VCaP (cell line): Measurements from ENCODE around the gene SLC6A6.

Source experiments
- H3K27ac ChIP-seq: fragments of 450-650 bp; 2 replicates; pipeline ENCODE4 v1.5.1; 2017
- TF ChIP-seq, protein P1 (sequence below): fragments of 450-650 bp; conservative IDR thresholded peaks from 2 replicates; pipeline ENCODE4 v1.5.1; 2017; ENCODE audit warnings: mild to moderate bottlenecking, moderate library complexity

Gene SLC6A6

DNA sequence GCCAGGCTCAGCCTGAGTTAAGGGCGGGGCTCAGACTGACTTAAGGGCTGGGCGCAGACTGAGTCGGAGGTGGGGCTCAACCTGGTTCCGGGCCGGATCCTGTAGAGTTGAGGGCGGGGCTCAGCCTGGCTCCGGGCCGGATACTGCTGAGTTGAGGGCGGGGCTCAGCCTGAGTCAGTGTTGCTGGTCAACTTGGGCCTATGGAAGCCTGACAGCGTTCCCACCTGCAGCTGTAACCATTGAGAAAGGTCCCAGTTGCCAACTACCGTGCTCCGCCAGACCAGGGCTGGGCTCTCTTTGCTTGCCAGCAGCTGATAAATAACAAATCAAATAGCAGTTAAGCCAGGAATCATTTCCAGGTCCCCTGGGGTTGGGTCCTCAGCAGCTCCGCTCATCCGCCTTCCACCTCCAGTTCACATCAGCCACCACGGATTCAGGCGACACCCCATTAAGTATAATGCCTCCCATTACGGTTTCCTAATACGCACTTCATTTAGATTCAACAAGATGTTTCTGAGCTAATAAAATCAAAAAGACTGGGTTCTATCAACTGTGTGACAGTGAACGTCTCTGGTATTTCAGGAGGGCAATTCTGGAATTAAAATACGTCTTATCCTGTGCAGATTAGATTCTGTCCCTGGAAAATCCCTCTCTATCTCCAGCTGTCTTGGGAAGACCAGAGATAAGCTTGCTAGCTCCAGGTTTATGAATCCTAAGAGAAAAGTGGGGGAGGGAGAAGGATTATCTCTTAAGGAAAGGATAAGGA, 130.5 kb downstream of the SLC6A6 start:
- no peak overlapping the region for H3K27ac ChIP-seq
- TF ChIP-seq, protein P1, sequence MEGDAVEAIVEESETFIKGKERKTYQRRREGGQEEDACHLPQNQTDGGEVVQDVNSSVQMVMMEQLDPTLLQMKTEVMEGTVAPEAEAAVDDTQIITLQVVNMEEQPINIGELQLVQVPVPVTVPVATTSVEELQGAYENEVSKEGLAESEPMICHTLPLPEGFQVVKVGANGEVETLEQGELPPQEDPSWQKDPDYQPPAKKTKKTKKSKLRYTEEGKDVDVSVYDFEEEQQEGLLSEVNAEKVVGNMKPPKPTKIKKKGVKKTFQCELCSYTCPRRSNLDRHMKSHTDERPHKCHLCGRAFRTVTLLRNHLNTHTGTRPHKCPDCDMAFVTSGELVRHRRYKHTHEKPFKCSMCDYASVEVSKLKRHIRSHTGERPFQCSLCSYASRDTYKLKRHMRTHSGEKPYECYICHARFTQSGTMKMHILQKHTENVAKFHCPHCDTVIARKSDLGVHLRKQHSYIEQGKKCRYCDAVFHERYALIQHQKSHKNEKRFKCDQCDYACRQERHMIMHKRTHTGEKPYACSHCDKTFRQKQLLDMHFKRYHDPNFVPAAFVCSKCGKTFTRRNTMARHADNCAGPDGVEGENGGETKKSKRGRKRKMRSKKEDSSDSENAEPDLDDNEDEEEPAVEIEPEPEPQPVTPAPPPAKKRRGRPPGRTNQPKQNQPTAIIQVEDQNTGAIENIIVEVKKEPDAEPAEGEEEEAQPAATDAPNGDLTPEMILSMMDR = no peak

DNA sequence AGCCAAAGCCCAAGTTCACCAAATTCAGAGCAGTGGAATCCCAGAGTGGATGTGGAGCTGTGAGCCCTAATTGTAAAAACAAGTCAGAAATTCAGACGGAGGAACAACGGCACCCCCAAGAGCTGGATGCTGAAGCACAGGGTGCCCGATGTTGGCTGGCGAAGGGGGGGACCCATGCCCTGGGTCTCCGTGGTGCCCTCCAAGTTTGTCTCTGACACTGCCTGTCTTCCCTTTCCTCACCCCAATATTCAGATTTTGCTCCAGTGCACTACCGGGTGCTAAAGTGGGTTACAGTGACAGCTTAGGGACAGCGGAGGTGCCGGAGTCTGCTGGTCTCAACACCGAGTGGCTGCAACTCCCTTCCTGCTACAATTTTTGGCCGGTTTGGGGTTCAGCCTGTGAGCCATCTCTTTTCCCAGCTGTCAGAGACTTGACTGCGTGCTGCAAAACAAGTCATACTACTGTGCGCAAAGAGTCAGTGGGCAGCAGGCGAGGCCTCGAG, 131.1 kb downstream of the SLC6A6 start:
- no peak overlapping the region for H3K27ac ChIP-seq
- TF ChIP-seq, protein P1 = no peak

DNA sequence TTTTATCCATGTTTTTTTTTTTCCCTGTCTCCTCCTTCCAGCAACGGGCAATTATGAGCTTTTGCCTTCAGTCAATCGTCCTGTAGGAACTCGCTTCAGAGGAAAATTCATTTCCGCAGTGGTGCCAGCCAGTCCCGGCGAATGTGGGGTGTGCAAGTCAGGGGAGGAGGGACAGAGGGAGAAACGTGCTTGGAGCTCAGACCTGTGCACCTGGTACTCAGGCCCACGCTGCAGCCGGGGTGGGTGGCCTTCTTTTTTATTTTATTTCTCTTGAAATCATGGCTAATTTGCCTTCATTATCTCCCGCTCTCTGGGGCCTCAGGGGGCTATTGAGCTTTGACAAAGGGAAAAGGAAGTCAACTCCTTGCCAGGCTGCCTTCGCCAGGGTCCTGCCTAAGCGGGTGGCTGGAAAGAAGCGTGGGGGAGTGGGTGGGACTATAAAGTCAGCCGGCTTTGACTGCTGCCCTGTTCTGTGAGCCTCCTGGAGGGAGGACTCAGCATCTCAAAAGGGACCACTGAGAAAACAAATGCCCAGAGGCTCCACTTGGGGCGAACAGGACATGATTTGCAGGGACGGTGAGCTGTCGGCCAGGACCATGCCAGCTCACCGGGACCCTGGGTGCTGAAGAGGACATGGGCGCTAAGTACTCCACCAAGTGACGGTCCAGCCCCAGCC, 132.2 kb downstream of the SLC6A6 start:
- no peak overlapping the region for H3K27ac ChIP-seq
- TF ChIP-seq, protein P1 = no peak

DNA sequence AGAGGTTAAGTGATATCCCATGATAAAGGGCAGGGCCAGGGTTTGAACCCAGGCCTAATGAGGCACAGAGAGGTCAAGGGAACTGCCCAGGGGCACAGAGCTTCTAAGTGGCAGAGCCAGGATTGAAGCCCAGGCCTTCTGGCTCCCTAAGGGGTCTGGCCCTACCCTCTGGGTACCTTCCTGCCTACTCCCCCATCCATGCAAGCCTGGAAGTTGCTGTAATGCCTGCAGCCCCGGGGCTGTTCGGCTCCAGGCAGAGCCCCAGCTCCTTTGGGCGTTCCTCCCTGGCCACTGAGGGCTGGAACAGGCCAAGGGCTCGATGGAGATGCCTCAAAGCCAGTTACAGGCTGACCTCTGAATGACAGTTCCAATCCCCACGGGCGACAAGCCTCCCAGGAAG, 133.2 kb downstream of the SLC6A6 start:
- TF ChIP-seq, protein P1 = no peak

DNA sequence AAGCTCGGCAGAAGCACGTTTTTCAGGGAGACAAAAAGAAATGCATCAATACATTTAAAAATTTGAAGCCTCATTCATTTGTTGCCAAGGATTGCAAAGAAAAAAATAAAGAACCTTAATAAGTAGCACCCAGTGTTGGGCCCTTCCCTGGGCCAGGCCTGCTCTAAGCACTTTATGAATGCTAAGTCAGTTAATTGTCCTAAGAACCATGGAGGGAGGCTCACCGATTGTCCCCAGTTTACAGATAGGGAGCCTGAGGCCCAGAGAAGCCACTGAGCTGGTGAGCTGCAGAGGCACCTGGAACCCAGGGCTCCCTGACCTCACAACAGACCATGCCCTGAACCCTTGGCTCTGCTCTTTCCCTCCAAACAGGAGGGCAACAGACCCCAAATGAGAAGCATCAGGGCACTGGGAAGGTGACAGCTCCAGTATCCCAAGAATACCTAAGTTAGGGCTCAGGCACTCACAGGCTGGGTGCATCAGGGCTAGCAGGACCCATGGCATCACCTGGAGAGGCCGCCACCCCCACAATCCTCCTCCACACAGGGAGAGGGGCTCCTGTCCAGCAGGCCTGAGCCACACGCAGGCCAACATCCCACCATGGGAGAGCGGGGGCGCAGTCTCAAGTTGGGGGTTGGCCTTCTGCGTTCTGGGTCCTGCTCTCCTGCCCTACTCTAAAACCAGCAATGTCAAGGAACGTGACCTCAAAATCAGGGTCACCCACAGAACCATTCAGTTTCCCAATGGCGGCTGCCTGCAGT, 133.8 kb downstream of the SLC6A6 start:
- TF ChIP-seq, protein P1 = no peak
- H3K27ac ChIP-seq = no peak overlapping the region

More for the DNA sequence above, 133.2 kb downstream of the SLC6A6 start:
- no peak overlapping the region for H3K27ac ChIP-seq

DNA sequence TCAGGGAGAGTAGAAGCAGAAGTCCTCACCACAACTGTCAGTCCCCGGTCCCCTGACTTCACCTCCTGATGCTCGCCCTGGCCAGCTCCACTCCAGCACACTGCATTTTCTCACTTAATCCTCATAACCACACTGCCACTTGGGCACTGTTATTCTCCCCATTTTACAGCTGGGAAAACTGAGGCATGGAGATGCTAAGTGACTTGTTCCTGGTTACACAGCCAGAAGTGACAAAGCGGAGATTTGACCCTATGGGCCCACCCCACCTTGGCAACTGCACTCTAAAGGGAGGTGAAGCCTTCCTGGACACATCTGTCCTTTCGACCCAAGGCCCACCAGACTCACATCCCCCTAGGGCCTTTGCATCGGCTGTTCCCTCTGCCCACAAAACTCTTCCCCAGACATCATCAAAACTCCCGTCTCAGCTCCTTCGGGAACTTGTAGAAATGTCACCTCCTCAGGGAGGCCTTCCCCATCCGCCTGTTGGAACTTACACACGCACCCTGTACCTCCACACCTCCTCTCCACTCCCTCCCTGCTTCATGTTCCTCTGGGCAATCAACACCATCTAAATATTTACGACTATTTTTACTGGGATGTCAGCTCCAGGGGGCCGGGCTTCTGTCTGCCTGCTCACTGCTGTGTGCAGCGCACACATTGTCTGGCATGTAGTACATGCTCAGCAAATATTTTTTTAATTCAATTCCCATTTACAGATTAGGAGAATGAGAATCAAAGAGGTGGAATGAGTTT, 134.6 kb downstream of the SLC6A6 start:
- TF ChIP-seq, protein P1 = no peak
- H3K27ac ChIP-seq = no peak overlapping the region
